Measurements from ENCODE around the gene CDK16.

Gene CDK16

GRCh38 chrX:47178337-47178736, 40.1 kb upstream of the CDK16 start:
- Mint-ChIP-seq H3K27me3 (peaks cover 0 to 63% of the 10 kb centered on the region in 2 donors), H3K27ac (no peak overlapping the region), H3K36me3 (peaks cover 38 to 49% of the 10 kb centered on the region in 2 donors), H3K4me1 (peaks cover 0 to 6% of the 10 kb centered on the region in 2 donors), H3K9me3 (no peaks in the 10 kb centered on the region), H3K4me3 (no peak overlapping the region)
- no peak for DNase-seq
- no peak for ATAC-seq (replicated peaks)

GRCh38 chrX:47179221-47179927, 39.1 kb upstream of the CDK16 start:
- H3K27me3 Mint-ChIP-seq = peaks cover 0 to 54% of the 10 kb centered on the region in 2 donors

GRCh38 chrX:47179928-47180255, 38.6 kb upstream of the CDK16 start:
- Mint-ChIP-seq H3K4me3 (no peak overlapping the region), H3K9me3 (no peaks in the 10 kb centered on the region), H3K4me1 (peaks cover 0 to 6% of the 10 kb centered on the region in 2 donors), H3K36me3 (peaks cover 36 to 43% of the 10 kb centered on the region in 2 donors), H3K27ac (no peak overlapping the region), H3K27me3 (peaks cover 0 to 50% of the 10 kb centered on the region in 2 donors)
- ATAC-seq (replicated peaks) (no peak), DNase-seq (no peak)

More at GRCh38 chrX:47179221-47179927, 39.1 kb upstream of the CDK16 start:
- peaks cover 0 to 6% of the 10 kb centered on the region in 2 donors for H3K4me1 Mint-ChIP-seq
- ATAC-seq (replicated peaks) (no peak), DNase-seq (no peak)
- no peak overlapping the region for H3K4me3 Mint-ChIP-seq
- no peaks in the 10 kb centered on the region for H3K9me3 Mint-ChIP-seq
- peaks cover 36 to 44% of the 10 kb centered on the region in 2 donors for H3K36me3 Mint-ChIP-seq
- no peak overlapping the region for H3K27ac Mint-ChIP-seq

- ATAC-seq (replicated peaks) (no peak), DNase-seq (no peak)
- H3K27me3 Mint-ChIP-seq = peaks cover 0 to 49% of the 10 kb centered on the region in 2 donors
- no peak overlapping the region for H3K4me3 Mint-ChIP-seq
- H3K9me3 Mint-ChIP-seq = no peaks in the 10 kb centered on the region
- H3K27ac Mint-ChIP-seq = no peak overlapping the region
- H3K36me3 Mint-ChIP-seq = peaks cover 36 to 43% of the 10 kb centered on the region in 2 donors
- H3K4me1 Mint-ChIP-seq = peaks cover 0 to 6% of the 10 kb centered on the region in 2 donors
These were observed 38.1 kb upstream of the CDK16 start for GRCh38 chrX:47180346-47180745.

- Mint-ChIP-seq H3K27me3 (peaks cover 0 to 47% of the 10 kb centered on the region in 2 donors), H3K36me3 (peaks cover 35 to 41% of the 10 kb centered on the region in 2 donors), H3K4me3 (no peak overlapping the region), H3K9me3 (no peaks in the 10 kb centered on the region), H3K4me1 (peaks cover 0 to 3% of the 10 kb centered on the region in 2 donors), H3K27ac (no peak overlapping the region)
- no peak for DNase-seq
- ATAC-seq (replicated peaks) = no peak
These were observed 37.2 kb upstream of the CDK16 start for GRCh38 chrX:47181301-47181700.

- Mint-ChIP-seq H3K27me3 (peaks cover 0 to 42% of the 10 kb centered on the region in 2 donors), H3K36me3 (peaks cover 33 to 38% of the 10 kb centered on the region in 2 donors), H3K9me3 (no peaks in the 10 kb centered on the region), H3K4me1 (no peaks in the 10 kb centered on the region), H3K4me3 (no peak overlapping the region), H3K27ac (no peak overlapping the region)
- no peak for ATAC-seq (replicated peaks)
- no peak for DNase-seq
These were observed 36.3 kb upstream of the CDK16 start for GRCh38 chrX:47182106-47182700.

GRCh38 chrX:47184486-47184885, 34.0 kb upstream of the CDK16 start:
- peaks cover 22 to 25% of the 10 kb centered on the region in 2 donors for H3K36me3 Mint-ChIP-seq

GRCh38 chrX:47185241-47185640, 33.2 kb upstream of the CDK16 start:
- no peak overlapping the region for H3K4me3 Mint-ChIP-seq
- peaks cover 1 to 6% of the 10 kb centered on the region in 2 donors for H3K4me1 Mint-ChIP-seq
- H3K36me3 Mint-ChIP-seq = peaks cover 21 to 22% of the 10 kb centered on the region in 2 donors
- no peak for ATAC-seq (replicated peaks)
- DNase-seq = no peak
- H3K9me3 Mint-ChIP-seq = no peaks in the 10 kb centered on the region
- H3K27me3 Mint-ChIP-seq = peaks cover 0 to 28% of the 10 kb centered on the region in 2 donors
- H3K27ac Mint-ChIP-seq = no peak overlapping the region

More at GRCh38 chrX:47184486-47184885, 34.0 kb upstream of the CDK16 start:
- Mint-ChIP-seq H3K4me3 (no peak overlapping the region), H3K27ac (no peak overlapping the region), H3K9me3 (no peaks in the 10 kb centered on the region), H3K27me3 (peaks cover 0 to 32% of the 10 kb centered on the region in 2 donors), H3K4me1 (peaks cover 1 to 6% of the 10 kb centered on the region in 2 donors)
- no peak for DNase-seq
- ATAC-seq (replicated peaks) = no peak

- Mint-ChIP-seq H3K36me3 (peaks cover 18 to 20% of the 10 kb centered on the region in 2 donors), H3K4me1 (peaks cover 8 to 16% of the 10 kb centered on the region in 2 donors), H3K4me3 (no peak overlapping the region), H3K27me3 (peaks cover 0 to 23% of the 10 kb centered on the region in 2 donors), H3K27ac (no peak overlapping the region), H3K9me3 (no peaks in the 10 kb centered on the region)
- ATAC-seq (replicated peaks) (no peak), DNase-seq (no peak)
These were observed 32.3 kb upstream of the CDK16 start for GRCh38 chrX:47186096-47186740.

- Mint-ChIP-seq H3K4me1 (peaks cover 8 to 18% of the 10 kb centered on the region in 2 donors), H3K27me3 (peaks cover 0 to 15% of the 10 kb centered on the region in 2 donors), H3K27ac (no peak overlapping the region), H3K36me3 (peaks cover 11 to 15% of the 10 kb centered on the region in 2 donors), H3K4me3 (no peak overlapping the region), H3K9me3 (no peaks in the 10 kb centered on the region)
- DNase-seq (no peak), ATAC-seq (replicated peaks) (no peak)
These were observed 31.3 kb upstream of the CDK16 start for GRCh38 chrX:47187106-47187677.

GRCh38 chrX:47189906-47190305, 28.6 kb upstream of the CDK16 start:
- Mint-ChIP-seq H3K36me3 (peaks cover 8 to 14% of the 10 kb centered on the region in 2 donors), H3K27ac (no peak overlapping the region), H3K4me3 (no peak overlapping the region), H3K9me3 (no peaks in the 10 kb centered on the region), H3K27me3 (peaks cover 0 to 9% of the 10 kb centered on the region in 2 donors), H3K4me1 (peaks cover 23 to 34% of the 10 kb centered on the region in 2 donors)
- DNase-seq = no peak
- no peak for ATAC-seq (replicated peaks)

- H3K4me1 Mint-ChIP-seq = peaks cover 30 to 41% of the 10 kb centered on the region in 2 donors
- peaks cover 7 to 15% of the 10 kb centered on the region in 2 donors for H3K36me3 Mint-ChIP-seq
- ATAC-seq (replicated peaks) = peak; percentile 76 to 84
These were observed 27.8 kb upstream of the CDK16 start for GRCh38 chrX:47190445-47191269.

GRCh38 chrX:47191331-47191730, 27.1 kb upstream of the CDK16 start:
- Mint-ChIP-seq H3K36me3 (peaks cover 10 to 17% of the 10 kb centered on the region in 2 donors), H3K9me3 (no peaks in the 10 kb centered on the region), H3K4me3 (peak overlapping the region; percentile 96), H3K27ac (peak overlapping the region; percentile 98), H3K27me3 (peaks cover 0 to 4% of the 10 kb centered on the region in 2 donors), H3K4me1 (peaks cover 36 to 48% of the 10 kb centered on the region in 2 donors)
- DNase-seq (peak; percentile 18), ATAC-seq (replicated peaks) (peak in 1 of 2 donors; percentile 15)

More at GRCh38 chrX:47190445-47191269, 27.8 kb upstream of the CDK16 start:
- Mint-ChIP-seq H3K27ac (peak overlapping the region; percentile 98), H3K27me3 (peaks cover 0 to 7% of the 10 kb centered on the region in 2 donors), H3K4me3 (peak overlapping the region; percentile 96), H3K9me3 (no peaks in the 10 kb centered on the region)
- peak; percentile 85 for DNase-seq
